BE2C (cell line): ENCODE data around the gene SCAMP3.

Experiments
- DNase-seq: peaks from one replicate; pipeline ENCODE4 v3.0.0-alpha.2; 2020
- H3K27me3 ChIP-seq: fragments of 250-450 bp; sonication (Bioruptor Pico); 2 replicates; pipeline ENCODE4 v1.5.1; 2020; ENCODE audit warnings: mild to moderate bottlenecking
- H3K36me3 ChIP-seq: fragments of 250-450 bp; sonication (Bioruptor Pico); 2 replicates; pipeline ENCODE4 v1.5.1; 2020; ENCODE audit warnings: mild to moderate bottlenecking
- H3K4me1 ChIP-seq: fragments of 250-450 bp; sonication (Bioruptor Pico); 2 replicates; pipeline ENCODE4 v1.5.1; 2020
- H3K4me3 ChIP-seq: 2 replicates; pipeline ENCODE4 v1.5.1; 2011; ENCODE audit warnings: low read depth, low read length
- H3K9me3 ChIP-seq: fragments of 250-450 bp; sonication (Bioruptor Pico); 2 replicates; pipeline ENCODE4 v1.5.1; 2020
- CTCF ChIP-seq: IDR thresholded peaks from 2 replicates; pipeline ENCODE4 v1.5.1; 2012; ENCODE audit warnings: mild to moderate bottlenecking, low read depth, low read length

SCAMP3 gene

GRCh38 chr1:155208541-155209311 is 53.4 kb downstream of the SCAMP3 start, which contains the start of gene MTX1:
Gene MTX1, plus strand, starts transcription at chr1:155208695. Its CDS starts 110 bp downstream, at chr1:155208805.
- TF ChIP-seq CTCF = no peak
- DNase-seq = peak; percentile 93
- H3K27me3 ChIP-seq = no peaks in the 10 kb centered on the region
- H3K9me3 ChIP-seq = no peaks in the 10 kb centered on the region
- peaks cover 7% of the 10 kb centered on the region for H3K4me1 ChIP-seq
- H3K36me3 ChIP-seq = peaks cover 7% of the 10 kb centered on the region; the same call in 1 of the 2 replicates
- H3K4me3 ChIP-seq = peak within 1 kb of the TSS; percentile 99

- peak; percentile 67 for DNase-seq
- peaks cover 7% of the 10 kb centered on the region; the same call in 1 of the 2 replicates for H3K36me3 ChIP-seq
- peak within 1 kb of the TSS; percentile 99 for H3K4me3 ChIP-seq
- peaks cover 7% of the 10 kb centered on the region for H3K4me1 ChIP-seq
- no peak for TF ChIP-seq CTCF
- no peaks in the 10 kb centered on the region for H3K27me3 ChIP-seq
- no peaks in the 10 kb centered on the region for H3K9me3 ChIP-seq
Observed at GRCh38 chr1:155207806-155208540, 54.2 kb downstream of the SCAMP3 start, which contains the start of gene THBS3. Gene THBS3, minus strand, starts transcription at chr1:155207897. Its CDS starts 21 bp downstream, at chr1:155207876.

- Histone ChIP-seq H3K4me3 (peak overlapping the region; percentile 99), H3K36me3 (peaks cover 7% of the 10 kb centered on the region; the same call in 1 of the 2 replicates), H3K27me3 (no peaks in the 10 kb centered on the region), H3K9me3 (no peaks in the 10 kb centered on the region), H3K4me1 (peaks cover 7% of the 10 kb centered on the region)
- TF ChIP-seq CTCF = peak; percentile 98
- DNase-seq = peak; percentile 89
Observed at GRCh38 chr1:155206891-155207805, 55.0 kb downstream of the SCAMP3 start.
